ENCODE results near the gene SPCS2.

SPCS2 gene

GRCh38 chr11:75024068-75024449 is 75.0 kb downstream of the SPCS2 start:
- TF ChIP-seq REST (IDR thresholded peaks at IDR 0.05; ENCODE audit: insufficient read depth in 1 of 2, low read depth in 2 of 2, low read length in 2 of 2), result no peak
- TF ChIP-seq SIN3A (IDR thresholded peaks at IDR 0.05; ENCODE audit: borderline replicate concordance, insufficient read depth, low read length), result no peak
- no peak for TF ChIP-seq FOXP2 (optimal IDR thresholded peaks at IDR 0.05; ENCODE audit: borderline replicate concordance, extremely low read depth, extremely low read length, insufficient read depth)
- no peak for TF ChIP-seq POLR2AphosphoS5 (IDR thresholded peaks at IDR 0.05; ENCODE audit: low read depth, low read length)
- TF ChIP-seq TAF1 (IDR thresholded peaks at IDR 0.05; ENCODE audit: borderline replicate concordance, insufficient read depth, low read length), result no peak

- no peak for TF ChIP-seq POLR2AphosphoS5 (IDR thresholded peaks at IDR 0.05; ENCODE audit: low read depth, low read length)
Measured at GRCh38 chr11:75024764-75025211, 75.7 kb downstream of the SPCS2 start.

GRCh38 chr11:75025561-75025960 is 76.5 kb downstream of the SPCS2 start:
- no peak for TF ChIP-seq POLR2AphosphoS5 (IDR thresholded peaks at IDR 0.05; ENCODE audit: low read depth, low read length)

- TF ChIP-seq SIN3A (IDR thresholded peaks at IDR 0.05; ENCODE audit: borderline replicate concordance, insufficient read depth, low read length) (no peak), POLR2AphosphoS5 (IDR thresholded peaks at IDR 0.05; ENCODE audit: low read depth, low read length) (no peak), TAF1 (IDR thresholded peaks at IDR 0.05; ENCODE audit: borderline replicate concordance, insufficient read depth, low read length) (no peak), FOXP2 (optimal IDR thresholded peaks at IDR 0.05; ENCODE audit: borderline replicate concordance, extremely low read depth, extremely low read length, insufficient read depth) (no peak), REST (IDR thresholded peaks at IDR 0.05; ENCODE audit: insufficient read depth in 1 of 2, low read depth in 2 of 2, low read length in 2 of 2) (no peak)
Measured at GRCh38 chr11:75028321-75028720, 79.3 kb downstream of the SPCS2 start.
